DMS53 treated with DMSO at 0.1 percent for 48 hours (cell line): ENCODE measurements around the gene ZNF784.

Source experiments
- DNase-seq: peaks from one replicate; lab custom pipeline; 2025; ENCODE audit not compliant: unreplicated experiment; lab: John Stamatoyannopoulos, UW

Gene ZNF784

DNA sequence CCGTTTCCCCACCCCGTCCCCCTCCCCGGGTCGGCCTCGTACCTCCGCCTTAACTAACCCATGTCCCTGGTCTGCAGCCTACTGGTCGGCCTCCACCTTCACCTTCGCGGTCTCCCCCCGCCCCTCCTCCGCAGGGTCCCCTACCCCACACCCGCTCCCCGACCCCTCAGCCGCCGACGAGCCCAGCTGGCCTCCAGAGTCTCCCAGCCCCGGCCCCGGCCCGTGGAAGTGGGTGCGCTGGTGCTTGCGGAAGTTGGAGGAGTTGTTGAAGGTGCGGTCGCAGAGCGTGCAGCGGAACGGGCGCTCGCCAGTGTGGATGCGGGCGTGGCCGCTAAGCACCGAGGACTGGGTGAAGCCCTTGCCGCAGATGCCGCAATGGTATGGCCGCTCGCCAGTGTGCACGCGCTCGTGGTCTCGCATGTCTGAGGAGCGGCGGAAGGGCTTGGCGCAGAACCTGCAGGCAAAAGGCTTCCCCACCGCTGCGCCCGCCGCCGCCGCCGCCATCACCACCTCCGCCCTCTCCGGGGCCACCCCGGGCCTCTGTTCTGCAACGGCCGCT, 2.6 kb downstream of the ZNF784 start:
- DNase-seq, result no peak

DNA sequence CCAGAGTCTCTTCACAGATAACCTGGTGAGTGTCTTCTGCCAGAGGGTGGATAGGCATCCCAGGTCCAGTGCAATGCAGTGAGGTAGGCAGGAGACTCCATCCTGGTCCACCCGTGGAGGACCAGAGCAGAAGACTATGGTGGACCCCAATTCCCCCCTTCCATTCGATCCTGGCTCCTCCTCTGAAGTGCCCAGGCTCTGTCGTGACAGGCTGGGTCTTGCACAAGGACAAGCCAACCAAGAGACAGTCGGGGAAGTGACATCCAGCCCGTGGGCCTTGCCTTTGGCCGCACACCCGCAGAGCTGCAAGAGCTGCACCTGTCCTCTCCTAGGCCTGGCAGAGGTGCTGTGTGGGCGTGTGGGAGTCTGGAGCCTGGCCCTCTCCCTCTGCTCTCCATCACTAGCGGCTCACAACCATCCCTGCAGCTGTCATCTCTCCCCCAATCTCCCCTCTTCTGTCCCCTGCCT, 3.1 kb downstream of the ZNF784 start:
- no peak for DNase-seq

DNA sequence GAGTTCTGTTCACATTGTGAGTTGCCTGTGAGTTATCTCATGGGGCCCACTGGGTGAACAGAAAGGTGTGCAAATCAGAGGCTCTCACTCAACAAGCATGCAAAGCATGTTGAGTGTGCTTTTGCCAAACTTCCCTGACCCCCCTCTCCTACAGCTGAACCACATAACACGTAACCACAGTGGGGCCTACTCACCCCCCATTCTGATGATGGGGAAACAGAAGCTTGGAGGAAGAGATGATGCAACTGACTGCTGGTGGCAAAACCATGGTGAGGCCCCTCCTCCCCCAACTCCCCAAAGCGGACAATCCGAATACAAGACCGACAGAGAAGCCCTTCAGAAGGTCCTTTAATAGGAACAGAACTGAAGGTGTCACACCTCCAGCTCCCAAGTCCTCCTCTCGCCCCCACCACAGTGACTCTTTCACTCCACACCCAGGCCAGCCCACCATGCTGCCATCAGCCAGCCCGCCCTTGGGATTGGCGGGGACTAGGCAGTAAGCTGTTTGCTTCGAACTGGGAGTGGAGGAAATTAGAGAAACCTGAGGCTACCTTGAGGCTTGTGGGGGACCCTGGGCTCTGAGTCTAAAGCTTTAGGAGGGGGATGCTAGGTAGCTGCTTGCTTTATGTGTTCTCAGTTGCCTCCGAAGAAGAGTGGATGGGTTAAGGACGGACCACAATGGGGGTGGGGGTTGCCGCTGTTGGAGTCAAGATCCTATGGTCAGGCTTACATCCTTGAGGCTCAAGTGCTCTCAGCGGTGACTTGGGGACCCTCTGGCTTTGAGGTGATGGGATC, 3.8 kb downstream of the ZNF784 start:
- no peak for DNase-seq

DNA sequence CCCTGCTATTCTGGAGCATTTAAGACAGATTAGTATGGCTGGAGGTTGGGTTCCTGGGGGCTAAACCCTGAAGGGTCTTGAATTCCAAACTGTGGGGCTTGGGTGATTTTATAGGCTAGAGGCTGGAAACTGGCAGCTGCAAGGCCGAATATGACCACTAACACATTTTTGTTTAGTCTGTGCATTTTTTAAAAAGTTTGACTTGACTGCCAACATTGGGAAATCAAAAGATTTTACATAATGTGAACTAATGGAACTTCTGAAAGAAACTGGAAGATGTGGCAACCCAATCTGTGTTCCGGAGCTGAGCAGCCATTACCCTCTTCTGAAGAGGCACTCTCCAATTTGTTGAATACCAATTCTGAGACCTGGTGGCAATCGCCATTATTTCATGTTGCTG, 5.1 kb downstream of the ZNF784 start:
- no peak for DNase-seq

DNA sequence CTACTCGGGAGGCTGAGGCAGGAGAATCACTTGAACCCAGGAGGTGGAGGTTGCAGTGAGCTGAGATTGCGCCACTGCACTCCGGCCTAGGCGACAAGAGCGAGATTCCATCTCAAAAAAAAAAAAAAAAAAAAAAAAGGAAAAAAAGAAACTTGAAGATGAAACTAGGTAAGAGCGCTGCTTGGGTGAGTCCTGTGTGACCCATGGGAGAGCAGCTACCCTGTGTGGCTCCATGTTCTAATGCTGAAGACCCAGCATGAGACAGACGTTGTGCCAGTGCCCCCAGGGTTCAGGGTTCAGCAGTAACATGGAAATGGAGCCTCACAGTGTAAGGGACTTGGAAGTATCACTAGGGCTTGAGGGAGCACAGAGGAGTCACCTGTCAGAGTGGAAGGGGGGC, 5.9 kb downstream of the ZNF784 start:
- DNase-seq, result no peak

DNA sequence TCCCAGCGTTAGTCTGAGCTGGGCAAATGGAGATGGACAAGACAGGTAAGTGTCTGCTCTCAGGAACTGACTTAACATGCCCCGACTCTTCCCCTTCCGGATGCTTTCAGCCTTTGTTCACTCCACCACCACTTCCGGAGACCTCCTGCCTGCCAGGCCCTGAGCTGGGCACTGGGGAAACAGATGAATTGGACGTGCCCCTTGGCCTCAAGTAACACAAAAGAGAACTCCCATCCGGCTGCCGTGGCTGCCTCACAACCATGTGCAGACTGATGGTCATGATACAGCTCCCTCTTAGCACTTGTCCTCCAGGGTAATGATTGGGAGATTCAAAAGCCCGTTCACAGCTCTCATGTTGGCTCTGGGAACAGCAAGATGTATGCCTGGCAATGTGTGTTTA, 6.9 kb downstream of the ZNF784 start:
- no peak for DNase-seq

DNA sequence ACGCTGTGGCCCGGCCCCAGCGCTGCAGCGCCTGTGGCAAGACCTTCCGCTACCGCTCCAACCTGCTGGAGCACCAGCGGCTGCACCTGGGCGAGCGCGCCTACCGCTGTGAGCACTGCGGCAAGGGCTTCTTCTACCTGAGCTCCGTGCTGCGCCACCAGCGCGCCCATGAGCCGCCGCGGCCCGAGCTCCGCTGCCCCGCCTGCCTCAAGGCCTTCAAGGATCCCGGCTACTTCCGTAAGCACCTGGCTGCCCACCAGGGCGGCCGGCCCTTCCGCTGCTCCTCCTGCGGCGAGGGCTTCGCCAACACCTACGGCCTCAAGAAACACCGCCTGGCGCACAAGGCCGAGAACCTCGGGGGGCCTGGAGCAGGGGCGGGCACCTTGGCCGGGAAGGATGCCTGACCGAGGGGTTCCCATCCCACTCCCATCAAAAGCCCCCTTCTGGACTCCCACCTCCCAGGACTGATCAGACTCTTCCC, 7.9 kb downstream of the ZNF784 start:
- no peak for DNase-seq

DNA sequence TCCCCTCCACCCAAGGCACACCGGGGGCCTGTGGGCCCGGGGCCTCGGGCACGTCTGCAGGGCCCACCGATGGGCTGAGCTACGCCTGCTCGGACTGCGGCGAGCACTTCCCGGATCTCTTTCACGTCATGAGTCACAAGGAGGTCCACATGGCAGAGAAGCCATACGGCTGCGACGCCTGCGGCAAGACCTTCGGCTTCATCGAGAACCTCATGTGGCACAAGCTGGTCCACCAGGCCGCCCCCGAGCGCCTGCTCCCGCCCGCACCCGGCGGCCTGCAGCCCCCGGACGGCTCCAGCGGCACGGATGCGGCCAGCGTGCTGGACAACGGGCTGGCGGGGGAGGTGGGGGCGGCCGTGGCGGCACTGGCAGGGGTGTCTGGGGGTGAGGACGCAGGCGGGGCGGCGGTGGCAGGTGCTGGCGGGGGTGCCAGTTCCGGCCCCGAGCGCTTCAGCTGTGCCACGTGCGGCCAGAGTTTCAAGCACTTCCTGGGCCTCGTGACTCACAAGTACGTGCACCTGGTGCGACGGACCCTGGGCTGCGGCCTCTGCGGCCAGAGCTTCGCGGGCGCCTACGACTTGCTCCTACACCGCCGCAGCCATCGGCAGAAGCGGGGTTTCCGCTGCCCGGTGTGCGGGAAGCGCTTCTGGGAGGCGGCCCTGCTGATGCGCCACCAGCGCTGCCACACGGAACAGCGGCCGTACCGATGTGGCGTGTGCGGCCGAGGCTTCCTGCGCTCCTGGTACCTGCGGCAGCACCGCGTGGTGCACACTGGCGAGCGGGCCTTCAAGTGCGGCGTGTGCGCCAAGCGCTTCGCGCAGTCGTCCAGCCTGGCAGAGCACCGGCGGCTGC, 8.6 kb downstream of the ZNF784 start:
- DNase-seq, result no peak

DNA sequence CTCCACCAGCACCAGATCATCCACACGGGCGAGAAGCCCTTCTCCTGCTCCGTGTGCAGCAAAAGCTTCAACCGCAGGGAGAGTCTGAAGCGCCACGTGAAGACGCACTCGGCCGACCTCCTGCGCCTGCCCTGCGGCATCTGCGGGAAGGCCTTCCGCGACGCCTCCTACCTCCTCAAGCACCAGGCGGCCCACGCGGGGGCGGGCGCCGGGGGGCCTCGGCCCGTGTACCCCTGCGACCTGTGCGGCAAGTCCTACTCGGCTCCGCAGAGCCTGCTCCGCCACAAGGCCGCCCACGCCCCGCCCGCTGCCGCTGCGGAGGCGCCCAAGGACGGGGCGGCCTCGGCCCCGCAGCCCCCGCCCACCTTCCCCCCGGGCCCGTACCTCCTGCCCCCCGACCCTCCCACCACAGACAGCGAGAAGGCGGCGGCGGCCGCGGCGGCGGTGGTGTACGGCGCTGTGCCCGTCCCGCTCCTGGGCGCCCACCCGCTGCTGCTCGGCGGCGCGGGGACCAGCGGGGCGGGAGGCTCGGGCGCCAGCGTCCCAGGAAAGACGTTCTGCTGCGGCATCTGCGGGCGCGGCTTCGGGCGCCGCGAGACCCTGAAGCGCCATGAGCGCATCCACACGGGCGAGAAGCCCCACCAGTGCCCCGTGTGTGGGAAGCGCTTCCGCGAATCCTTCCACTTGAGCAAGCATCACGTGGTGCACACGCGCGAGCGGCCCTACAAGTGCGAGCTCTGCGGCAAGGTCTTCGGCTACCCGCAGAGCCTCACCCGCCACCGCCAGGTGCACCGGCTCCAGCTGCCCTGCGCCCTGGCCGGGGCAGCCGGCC, 9.4 kb downstream of the ZNF784 start:
- DNase-seq, result no peak

DNA sequence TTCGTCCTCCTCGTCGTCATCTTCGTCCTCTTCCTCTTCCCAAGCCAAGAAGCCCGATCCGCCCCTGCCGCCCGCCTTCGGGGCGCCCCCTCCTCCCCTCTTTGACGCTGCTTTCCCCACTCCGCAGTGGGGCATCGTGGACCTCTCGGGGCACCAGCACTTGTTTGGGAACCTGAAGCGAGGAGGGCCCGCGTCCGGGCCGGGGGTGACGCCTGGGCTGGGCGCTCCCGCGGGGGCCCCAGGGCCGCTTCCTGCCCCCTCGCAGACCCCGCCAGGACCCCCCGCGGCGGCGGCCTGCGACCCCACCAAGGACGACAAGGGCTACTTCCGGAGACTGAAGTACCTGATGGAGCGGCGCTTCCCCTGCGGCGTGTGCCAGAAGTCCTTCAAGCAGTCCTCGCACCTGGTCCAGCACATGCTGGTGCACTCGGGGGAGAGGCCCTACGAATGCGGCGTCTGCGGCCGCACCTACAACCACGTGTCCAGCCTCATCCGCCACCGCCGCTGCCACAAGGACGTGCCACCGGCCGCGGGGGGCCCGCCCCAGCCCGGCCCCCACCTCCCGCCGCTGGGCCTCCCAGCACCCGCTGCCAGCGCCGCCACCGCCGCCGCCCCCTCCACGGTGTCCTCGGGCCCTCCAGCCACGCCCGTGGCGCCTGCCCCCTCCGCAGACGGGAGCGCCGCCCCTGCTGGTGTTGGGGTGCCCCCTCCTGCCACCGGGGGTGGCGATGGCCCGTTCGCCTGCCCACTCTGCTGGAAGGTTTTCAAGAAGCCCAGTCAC, 10.2 kb downstream of the ZNF784 start:
- DNase-seq, result no peak

DNA sequence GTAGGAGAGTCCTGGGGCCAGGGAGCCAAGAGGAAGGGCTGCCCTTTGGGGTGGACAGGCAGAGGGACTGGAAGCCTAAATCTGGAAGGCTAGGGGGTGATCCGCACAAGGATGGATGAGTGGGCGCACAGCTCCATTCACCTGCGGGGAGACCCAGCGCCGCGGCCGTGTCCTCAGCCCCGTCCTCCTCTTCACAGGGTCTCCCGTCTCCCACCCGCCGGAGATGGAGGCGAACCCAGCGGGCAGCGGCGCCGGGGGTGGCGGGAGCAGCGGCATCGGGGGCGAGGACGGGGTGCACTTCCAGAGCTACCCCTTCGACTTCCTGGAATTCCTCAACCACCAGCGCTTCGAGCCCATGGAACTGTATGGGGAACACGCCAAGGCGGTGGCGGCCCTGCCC, 11.0 kb downstream of the ZNF784 start:
- no peak for DNase-seq

DNA sequence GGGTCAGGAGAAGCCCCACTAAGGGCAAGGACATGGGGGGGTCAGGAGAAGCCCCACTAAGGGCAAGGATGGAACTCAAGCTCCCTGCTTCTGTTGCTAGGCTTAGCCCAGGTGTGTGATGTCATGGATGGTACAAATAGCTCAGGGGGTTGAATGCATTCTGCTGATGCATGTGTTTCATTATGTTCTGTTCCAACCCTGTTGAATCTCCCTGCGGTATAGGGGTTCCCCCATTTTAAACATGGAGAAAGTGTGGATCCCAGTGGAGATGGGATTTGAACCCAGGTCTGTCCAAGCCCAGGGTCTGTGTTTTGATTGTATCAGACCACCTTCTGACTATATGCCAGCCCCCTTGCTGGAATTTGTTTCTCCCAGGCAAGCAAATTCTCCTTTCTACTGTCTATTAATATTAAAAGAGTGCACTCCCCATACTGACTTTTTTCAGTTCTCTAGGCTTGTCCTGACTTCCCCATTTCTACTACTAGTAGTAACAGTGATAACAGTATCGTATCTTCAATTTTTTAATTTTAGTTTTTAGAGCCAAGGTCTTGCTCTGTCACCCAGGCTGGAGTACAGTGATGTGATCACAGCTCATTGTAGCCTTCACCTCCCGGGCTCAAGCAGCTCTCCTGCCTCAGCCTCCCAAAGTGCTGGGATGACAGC, 12.3 kb downstream of the ZNF784 start:
- DNase-seq, result no peak

DNA sequence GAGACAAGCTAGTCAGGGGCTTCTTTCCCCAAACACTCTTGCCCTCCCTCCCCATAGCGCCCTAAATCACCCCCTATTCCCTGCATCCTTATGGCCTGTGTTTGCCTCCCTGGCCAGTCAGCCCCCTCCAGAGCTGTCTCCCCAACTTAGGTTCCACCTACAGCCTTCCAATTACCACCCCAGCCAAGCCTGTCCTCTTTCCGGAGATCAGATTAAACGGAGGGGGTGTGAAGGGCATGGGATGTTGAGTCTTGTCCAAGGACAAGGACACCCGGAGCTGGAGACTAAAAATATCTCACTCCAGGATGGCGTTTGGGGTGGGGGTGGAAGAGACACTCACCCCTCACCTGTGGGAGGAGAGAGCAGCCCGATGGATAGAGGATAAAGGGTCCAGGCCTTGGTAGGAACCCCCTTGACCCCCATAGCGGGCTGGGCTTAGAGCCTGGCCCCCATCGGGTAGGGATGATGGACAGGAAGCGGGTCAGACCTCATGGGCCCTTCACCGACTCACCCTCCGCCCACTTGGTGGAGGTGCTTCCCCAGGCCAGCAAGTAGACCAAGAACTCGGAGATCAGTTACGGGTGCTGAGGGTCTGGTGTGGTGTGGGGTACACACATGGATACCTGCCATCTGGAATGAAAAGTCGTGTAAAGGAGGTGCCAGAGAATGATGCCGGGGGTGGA, 12.9 kb downstream of the ZNF784 start:
- DNase-seq, result no peak

DNA sequence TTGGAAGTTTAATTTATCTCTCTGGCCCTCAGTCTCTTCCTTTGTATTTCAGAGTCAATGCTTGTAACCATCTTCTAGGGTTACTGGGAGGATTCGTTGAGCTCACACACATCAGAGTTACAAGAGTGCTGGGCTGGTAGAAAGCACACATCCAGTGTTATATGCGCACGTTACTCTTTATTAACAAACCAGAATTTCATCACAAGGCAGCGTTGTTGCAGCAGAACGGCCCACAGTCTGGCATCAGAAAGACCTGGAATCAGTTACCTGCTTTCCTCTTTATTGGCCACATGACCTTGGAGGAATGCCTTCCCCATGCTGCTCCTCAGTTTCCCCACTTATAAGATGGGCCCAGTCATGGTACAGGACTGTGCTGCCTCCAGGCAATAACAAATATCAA, 15.0 kb downstream of the ZNF784 start:
- DNase-seq, result no peak

DNA sequence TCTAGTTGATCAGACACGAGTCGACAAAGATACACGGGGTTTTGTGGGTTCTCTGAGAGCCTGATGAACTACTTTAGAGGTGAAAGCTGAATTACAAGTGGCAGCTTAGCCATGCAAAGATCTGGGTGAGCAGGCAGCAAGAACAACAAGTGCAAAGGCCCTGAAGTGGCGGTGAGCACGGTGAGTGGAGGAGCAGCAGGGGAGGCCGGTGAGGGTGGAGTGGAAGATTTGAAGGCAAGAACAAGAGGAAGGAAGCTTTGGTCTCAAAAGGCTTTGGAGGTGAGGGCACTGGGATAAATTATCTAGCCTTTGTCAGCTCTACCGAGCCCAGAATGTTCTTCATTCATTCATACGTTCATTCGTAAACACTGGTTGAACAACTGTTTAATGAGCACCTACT, 17.5 kb downstream of the ZNF784 start:
- no peak for DNase-seq

DNA sequence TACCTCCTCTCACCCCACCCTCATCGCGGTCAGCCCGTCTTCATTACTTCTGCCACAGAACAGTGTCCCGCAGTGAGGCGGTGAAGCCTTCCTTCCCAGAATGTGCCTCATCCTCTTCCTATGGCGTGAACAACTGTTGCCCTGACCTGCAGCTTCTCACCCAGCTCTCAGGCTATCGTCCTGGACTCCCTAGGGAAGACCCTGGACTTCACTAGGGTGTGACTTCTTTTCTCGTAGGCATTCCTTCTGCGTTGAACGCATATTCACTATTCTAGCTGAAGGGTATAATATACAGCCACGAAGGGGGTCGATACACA, 17.9 kb downstream of the ZNF784 start:
- no peak for DNase-seq

DNA sequence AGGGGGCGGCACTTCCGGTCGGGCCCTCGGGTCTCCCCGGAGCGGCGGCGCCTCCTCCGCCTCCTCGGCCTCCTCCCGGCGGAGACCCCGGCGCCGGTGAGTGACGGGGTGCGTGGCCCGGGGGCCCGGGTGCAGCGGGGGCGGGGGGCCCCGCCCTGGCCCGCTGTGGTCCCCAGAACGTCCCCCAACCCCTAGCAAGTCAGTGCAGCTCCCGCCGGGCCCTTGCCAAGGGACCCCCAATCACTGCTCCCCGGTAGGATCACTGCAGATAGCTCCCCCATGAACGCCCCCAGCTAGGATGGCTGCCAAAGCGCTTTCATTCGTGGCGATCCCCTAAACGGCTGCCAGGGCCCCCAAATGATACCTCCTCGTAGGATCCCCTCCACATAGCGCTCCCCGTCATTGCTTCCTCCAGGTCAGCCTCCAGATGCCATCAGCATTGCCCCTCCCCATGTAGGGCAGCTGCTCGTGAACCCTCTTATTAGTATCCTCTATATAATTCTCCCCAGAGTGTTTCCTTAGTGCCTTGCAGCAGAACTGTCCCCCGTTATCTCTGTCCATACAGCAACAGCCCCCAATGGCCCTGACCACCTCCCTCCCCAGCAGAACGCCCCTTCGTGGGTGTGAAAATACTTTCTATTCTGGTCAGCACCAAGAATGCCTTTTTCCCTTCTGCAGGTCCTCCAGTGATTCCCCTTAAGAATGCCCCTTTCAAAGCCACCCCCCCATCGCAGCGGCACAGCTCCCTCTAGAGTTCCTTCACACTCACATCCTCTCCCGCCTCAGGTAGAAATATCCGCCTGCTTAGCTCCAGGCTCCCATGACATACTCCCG, 18.5 kb downstream of the ZNF784 start, which contains the start of gene ZNF865:
Gene ZNF865 (plus strand): TSS at position 11 of the 834 bp plus-strand sequence. CDS start 7,972 bp downstream, outside the sequence.
- DNase-seq, result peak; percentile 68

DNA sequence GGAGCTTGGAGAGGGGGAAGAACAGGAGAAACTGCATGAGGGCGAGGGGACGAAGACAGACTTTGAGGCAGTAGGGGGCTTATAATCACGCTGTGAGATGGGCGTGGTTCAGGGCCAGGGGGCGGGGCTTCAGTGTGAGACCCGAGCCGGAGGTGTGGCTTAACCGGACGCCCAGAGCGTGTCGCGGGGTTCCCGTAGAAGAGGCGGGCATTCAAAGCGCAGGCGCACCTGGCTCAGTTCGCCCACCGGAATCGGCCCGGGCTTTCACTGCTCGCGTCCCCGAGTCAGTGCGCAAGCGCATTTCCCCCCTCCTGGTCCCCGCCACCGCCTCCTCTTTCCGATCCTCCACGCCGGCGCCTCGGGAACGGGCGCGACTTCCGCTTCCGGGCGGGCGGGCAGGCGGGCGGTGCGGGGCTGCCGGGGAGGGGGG, 19.1 kb downstream of the ZNF784 start:
- peak; percentile 91 for DNase-seq
